ENCODE data around the gene ELFN1.

The ELFN1 gene

GRCh38 chr7:1705856-1706255 lies 35.8 kb downstream of the ELFN1 start:
- ChIA-PET POLR2A (no interaction called here), CTCF (no interaction called here)
- DNase-seq (ENCODE audit: low read depth, low spot score) = no peak
- H3K4me3 ChIP-seq (ENCODE audit: low read depth, low read length) = no peak overlapping the region
- no peak for TF ChIP-seq CTCF (IDR thresholded peaks at IDR 0.05; ENCODE audit: insufficient read depth, low read length, missing control alignments)

- no peak overlapping the region for H3K4me3 ChIP-seq (ENCODE audit: low read depth, low read length)
- TF ChIP-seq CTCF (IDR thresholded peaks at IDR 0.05; ENCODE audit: insufficient read depth, low read length, missing control alignments) = no peak
- no peak for DNase-seq (ENCODE audit: low read depth, low spot score)
- ChIA-PET POLR2A (no interaction called here), CTCF (interaction anchor here (1.2 kb wide), 1 partner anchor 503 kb away, joined by 3 read pairs; no protein-coding TSS in a partner anchor)
These were observed 36.3 kb downstream of the ELFN1 start for GRCh38 chr7:1706381-1706720.

- ChIA-PET POLR2A (no interaction called here), CTCF (interaction anchor here (0.8 to 1.2 kb wide), 2 partner anchors 15 to 502 kb away, joined by 3 read pairs; no protein-coding TSS in a partner anchor)
- H3K4me3 ChIP-seq (ENCODE audit: low read depth, low read length) = no peak overlapping the region
- TF ChIP-seq CTCF (IDR thresholded peaks at IDR 0.05; ENCODE audit: insufficient read depth, low read length, missing control alignments) = no peak
- no peak for DNase-seq (ENCODE audit: low read depth, low spot score)
These were observed 36.9 kb downstream of the ELFN1 start for GRCh38 chr7:1706721-1707613.

- POLR2A ChIA-PET = no interaction called here
- CTCF ChIA-PET = interaction anchor here (1.0 to 1.3 kb wide), 3 partner anchors 14 to 501 kb away, joined by 3 to 4 read pairs (median 3); no protein-coding TSS in a partner anchor
- H3K4me3 ChIP-seq (ENCODE audit: low read depth, low read length) = no peak overlapping the region
- DNase-seq (ENCODE audit: low read depth, low spot score) = no peak
- TF ChIP-seq CTCF (IDR thresholded peaks at IDR 0.05; ENCODE audit: insufficient read depth, low read length, missing control alignments) = no peak
These were observed 37.9 kb downstream of the ELFN1 start for GRCh38 chr7:1707756-1708595.

GRCh38 chr7:1708596-1709251 lies 38.6 kb downstream of the ELFN1 start:
- H3K4me3 ChIP-seq (ENCODE audit: low read depth, low read length) = no peak overlapping the region
- ChIA-PET POLR2A (no interaction called here), CTCF (interaction anchor here (1.0 to 1.3 kb wide), 2 partner anchors 13 to 90 kb away, joined by 3 to 4 read pairs; no protein-coding TSS in a partner anchor)
- DNase-seq (ENCODE audit: low read depth, low spot score) = no peak
- no peak for TF ChIP-seq CTCF (IDR thresholded peaks at IDR 0.05; ENCODE audit: insufficient read depth, low read length, missing control alignments)
